HG03175 (cell line): ENCODE data around the gene ANXA3.
"Not testable (repeated sequence)": the region's sequence is repeated elsewhere in the genome, so short reads cannot be mapped to it uniquely, and the experiment has no call there.

Experiments used
- ATAC-seq: cut with Tn5 transposase; IDR thresholded peaks from one replicate; pipeline ENCODE4 v1.9.1; 2021; ENCODE audit warnings: mild to moderate bottlenecking, moderate library complexity; ENCODE audit not compliant: unreplicated experiment

Gene ANXA3, protein sequence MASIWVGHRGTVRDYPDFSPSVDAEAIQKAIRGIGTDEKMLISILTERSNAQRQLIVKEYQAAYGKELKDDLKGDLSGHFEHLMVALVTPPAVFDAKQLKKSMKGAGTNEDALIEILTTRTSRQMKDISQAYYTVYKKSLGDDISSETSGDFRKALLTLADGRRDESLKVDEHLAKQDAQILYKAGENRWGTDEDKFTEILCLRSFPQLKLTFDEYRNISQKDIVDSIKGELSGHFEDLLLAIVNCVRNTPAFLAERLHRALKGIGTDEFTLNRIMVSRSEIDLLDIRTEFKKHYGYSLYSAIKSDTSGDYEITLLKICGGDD

DNA sequence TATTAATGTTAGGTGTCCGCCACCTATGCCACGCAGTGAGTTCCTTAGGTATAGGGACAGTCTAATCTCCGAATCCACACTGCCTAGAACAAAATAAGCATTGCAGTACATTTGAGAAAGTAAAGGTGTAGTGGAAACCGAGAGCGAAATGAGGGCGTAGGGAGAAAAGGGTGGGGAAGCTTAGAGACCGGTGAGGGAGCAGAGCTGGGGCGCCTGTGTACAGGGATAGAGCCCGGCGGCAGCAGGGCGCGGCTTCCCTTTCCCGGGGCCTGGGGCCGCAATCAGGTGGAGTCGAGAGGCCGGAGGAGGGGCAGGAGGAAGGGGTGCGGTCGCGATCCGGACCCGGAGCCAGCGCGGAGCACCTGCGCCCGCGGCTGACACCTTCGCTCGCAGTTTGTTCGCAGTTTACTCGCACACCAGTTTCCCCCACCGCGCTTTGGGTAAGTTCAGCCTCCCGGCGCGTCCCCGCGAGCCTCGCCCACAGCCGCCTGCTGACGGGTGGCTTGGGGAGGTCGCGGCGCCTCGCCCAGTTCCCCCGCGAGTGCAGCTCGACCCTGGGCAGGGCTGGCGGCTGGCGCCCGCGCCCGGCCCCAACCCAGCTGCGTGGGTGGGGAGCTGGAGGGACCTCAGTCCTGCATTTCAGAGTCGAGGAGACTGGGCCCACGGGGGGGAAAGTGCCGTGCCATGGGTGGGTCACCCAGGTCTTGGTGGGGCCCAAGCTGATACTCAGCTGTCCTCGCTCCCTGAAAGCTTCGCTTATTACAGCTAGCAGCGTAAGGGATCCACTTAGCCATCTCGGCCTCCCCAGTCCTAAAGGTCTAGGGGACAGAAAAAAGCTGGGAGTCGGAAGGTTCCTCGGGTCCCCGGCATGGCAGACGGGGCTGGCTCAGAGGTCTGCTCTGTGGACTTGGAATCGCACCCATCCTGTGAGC is at the start of gene ANXA3:
ANXA3 (plus strand) TSS at position 351 of the 932 bp plus-strand sequence. CDS start 2,704 bp downstream, outside the sequence.
- ATAC-seq: peak; percentile 68

DNA sequence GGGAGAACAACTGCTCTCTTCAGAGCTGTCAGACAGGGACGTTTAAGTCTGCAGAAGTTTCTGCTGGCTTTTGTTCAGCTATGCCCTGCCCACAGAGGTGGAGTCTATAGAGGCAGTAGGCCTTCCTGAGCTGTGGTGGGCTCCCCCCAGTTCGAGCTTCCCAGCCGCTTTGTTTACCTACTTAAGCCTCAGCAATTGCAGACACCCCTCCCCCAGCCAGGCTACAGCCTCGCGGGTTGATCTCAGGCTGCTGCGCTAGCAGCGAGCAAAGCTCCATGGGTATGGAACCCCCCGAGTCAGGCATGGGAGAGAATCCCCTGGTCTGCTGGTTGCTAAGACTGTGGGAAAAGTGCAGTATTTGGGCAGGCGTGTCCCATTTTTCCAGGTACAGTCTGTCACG is 45.3 kb upstream of the ANXA3 start:
- ATAC-seq: not testable (repeated sequence)

DNA sequence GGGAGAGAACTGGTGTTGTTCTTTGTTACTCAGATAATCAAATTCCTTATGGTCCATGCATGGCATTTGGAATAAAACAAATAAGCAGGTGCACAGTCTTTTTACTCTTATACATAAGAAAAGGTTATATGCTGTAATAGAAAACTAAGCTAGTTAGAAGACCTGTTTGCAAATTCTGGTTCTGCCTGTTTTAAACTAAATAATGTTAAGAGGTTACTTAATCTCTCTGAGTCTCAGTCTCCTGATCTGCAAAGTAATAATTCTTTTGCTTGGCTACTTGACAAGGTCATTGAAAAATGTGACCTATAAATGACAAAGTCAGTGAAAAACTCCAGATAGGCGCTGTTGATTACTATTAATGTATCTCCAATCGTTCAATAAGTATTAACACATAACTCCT is 42.5 kb upstream of the ANXA3 start:
- ATAC-seq: no peak

DNA sequence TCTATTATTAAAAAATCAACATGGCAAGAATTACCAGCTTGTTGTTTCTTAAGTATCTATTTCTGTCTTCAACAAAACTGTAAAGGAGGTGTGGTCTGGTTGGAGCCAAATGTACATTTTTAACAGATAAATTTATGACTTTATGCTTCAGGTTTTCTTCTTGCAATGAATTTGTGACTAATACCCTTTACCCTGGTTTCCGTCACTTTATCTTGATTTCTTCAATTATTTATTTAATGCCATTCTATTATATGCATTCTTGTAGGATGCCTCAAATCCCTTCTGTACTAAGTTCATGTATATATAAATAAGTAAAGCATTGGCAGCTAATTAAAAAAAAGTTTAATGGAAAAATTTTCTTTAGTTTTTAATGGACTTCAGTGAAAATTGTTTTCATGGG is 41.5 kb upstream of the ANXA3 start:
- ATAC-seq: no peak

DNA sequence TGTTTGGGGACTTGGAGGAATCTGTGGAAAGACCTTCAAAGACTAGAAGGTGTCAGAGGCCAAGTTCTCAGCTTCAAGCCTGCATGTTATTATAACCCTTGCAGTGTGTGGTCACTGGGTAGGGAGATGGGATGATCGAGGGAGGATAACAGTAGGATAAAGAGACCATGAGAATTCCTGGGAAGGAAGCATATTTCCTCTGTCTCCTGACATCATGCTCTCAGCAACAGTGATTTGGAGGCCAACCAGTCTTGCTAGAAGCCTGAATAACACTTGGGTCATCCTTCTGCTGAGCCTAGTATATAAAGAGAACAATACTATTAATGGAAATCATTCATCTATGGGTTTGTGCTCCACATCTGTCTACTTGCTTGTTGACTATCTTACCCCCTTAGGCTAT is 40.9 kb upstream of the ANXA3 start:
- no peak for ATAC-seq

DNA sequence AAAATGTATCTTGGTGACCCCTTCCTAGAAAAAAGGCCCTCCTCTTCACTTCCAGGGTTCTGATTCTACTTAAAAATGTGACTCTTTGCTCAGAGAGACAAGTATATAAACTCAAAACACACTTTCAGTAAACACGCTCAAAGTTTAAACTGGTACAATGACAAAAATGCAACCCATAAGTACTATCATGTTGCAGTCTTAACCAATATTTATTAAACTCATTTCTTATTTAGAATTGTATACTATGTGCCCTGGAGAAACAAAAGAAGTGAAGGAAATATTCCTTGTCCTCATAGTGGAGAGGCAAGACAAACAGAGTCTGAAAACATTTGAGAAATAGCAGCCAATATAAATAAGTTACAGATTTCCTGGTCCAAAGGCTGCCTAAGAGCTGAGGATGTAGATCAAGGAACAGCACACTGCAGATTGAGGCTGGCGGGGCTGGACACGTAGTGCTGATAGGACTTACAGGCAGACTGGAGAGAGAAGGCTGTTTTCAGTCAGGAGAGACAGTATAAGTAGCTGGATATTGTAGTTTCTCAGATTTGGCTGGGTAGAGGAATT is 39.1 kb upstream of the ANXA3 start:
- no peak for ATAC-seq

DNA sequence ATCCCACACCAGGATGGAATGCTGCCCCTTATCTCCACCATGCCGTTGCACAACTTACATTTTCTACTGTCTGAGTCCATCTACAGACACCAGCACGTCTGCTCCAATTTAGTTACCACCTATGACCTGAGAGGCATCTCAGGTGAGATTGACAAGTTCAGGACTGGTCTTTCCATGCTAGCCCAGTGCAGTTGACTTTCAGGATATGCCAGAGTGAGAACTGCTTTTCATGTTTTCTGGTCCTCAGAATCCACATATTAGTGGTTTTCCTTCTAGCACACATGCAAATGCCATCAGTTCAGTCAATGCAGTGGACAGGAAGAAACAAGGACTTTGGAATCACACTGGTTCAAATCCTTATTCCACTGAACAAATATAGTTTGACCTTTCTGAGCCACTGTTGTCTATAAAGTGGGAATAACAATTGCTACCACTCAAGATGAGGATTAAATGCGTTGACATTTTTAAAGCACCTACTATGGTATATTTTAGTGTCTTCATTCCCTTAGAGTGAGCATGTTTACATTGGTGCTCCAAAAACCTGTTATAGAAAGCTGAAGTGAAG is 38.1 kb upstream of the ANXA3 start:
- ATAC-seq: no peak

DNA sequence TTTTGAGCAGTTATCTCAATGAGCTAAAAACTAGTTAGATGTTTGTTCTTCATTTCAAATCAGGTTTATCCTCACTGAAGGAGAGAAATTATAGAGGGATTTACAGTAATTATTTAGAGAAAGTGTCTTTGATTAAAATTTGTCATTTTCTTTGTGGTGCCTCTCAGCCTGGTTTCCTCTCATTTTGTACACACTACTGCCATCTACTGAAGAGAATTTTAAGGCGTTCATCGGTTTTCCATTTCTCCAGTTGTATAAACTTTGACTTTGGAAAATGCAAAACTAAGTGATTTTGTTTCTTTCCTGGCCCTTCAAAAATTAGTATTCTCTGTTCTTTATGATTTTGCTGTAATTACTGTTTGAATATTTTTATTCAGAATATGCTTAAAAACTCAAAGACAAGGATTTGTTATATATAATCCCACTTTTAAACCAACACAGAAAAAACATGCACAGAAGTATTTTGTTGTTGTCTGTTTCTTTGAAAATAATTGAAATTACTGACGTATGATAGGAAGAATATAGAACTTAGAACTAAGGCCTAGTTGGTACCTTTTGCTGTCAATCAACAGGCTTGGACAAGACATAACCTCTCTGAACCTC is 34.4 kb upstream of the ANXA3 start:
- no peak for ATAC-seq

DNA sequence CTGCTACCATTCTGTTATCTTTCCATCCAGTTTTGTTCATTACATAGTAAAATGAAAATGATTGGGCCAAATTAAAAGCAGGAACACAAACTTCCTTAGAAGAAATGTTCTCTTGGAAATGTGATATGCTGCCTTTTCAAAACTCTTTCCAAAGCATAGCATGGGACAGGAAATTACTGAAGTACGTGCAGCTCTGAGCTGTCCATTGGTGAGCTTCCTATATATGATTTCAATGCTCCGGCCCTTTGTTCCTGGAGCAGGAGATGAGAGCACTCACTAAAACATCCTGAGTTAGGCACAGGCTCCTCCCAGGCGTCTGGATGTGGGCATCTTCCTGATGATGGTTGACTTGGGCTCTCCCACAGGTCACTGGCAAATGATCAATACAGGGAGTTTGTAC is 33.0 kb upstream of the ANXA3 start:
- ATAC-seq: no peak

DNA sequence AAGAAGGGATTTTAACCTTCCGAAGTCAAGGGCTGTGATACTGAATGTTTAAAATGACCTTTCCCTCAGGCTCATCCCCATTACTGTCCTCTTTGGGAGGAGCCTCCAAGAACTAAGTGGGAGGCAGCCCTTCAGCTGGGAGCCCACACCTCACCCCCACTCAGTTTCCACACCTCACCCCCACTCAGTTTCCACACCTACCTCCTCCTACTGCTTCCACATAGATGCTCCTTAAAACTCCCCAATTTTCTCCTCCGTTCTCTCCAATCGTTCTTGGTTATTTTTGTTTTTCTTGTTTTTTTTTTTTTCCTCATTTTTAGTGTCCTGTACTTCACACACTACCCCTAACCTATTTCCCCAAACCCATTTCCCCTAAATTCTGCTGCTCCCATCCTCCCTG is 31.6 kb upstream of the ANXA3 start:
- ATAC-seq: no peak

DNA sequence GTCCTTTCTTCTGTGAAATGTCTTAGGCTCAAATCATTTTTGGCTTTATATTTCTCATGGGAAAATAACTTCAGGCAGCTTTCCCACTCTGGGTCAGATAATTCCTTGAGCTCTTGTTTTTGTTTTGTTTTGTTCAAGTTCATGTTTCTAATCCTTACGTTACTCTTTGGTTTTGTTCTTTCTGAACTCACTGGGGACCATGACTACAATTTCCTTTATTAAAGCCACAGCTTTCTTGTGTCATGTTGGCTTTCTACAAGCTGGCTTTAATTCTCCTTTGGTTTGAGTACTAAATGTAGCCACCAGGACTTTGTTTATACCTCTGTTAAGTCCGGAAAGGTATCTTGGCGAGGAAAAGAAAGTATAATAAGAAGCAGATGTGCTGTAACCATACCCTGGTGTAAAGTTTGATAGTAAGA is 30.8 kb upstream of the ANXA3 start:
- no peak for ATAC-seq

DNA sequence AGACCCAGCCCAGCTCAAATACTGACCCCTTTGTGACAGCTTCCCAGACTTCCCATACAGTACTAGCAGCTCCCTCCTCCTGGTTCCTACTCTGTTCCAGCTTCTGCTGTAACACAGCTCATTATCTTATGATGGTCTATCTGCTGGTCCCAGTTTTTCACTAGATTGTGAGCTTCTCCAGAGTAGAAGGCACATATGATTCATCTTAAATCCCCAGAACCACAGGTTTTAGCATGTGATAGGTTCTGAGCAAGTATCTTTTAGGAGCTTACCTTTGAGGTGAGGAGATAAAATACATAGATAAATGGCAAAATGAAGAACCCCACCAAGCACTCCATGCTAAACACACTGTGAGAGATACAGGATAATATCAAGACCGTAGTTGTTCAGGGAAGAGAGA is 27.6 kb upstream of the ANXA3 start:
- no peak for ATAC-seq

DNA sequence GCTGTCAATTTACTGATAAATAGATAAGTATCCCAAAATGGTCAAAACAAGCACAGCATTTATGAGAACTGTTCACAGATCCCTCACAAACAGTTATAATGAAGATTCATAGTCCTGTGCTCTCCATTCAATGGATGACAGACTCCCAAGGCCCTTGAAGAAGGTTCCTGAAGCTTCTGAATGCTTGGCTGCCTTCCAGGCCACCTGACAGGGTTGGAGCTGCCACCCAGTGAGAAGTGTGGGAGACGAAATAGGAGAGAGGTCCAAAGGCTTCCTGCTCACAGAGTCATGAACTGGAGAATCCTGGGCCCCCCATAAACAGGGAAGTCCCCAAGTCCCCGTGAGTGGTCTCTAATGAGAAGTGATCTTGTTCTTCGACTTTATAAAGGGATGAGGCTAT is 26.0 kb upstream of the ANXA3 start:
- ATAC-seq: no peak

DNA sequence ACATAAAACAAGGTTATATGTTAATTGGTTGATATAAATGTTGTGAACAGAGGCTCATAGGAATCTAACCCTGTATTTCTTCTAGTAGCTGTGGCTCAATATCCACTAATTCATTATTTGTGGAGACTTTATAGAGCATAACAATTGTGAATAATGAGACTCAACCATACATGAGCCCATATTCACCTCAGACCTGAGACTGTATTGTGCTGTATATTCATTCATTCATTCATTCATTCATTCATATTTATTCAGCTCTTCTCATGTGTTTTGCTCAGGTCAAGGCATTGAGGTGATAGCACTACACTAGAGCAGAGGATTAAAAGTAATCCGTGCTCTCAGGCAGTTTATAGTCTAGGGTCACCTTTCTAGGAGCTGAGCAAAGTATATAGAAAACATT is 24.5 kb upstream of the ANXA3 start:
- no peak for ATAC-seq

DNA sequence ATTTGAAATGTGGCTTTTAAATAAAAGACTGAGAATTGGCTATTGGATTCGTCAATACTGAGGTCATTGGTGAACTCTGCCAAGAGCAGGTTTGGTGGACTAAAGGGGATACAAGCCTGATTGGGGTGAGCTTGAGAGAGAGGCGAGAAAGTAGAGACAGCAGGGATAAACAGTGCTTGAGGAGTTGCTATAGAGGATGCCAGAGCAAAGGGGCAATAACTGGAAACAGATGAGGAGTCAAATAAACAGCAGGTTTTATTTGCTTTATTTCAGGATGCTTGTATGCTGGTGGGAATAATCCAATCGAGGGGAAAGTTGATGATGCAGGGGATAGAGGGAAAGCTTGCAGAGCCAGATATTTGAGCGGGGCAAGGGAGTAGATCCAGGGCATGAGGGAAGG is 24.0 kb upstream of the ANXA3 start:
- no peak for ATAC-seq

DNA sequence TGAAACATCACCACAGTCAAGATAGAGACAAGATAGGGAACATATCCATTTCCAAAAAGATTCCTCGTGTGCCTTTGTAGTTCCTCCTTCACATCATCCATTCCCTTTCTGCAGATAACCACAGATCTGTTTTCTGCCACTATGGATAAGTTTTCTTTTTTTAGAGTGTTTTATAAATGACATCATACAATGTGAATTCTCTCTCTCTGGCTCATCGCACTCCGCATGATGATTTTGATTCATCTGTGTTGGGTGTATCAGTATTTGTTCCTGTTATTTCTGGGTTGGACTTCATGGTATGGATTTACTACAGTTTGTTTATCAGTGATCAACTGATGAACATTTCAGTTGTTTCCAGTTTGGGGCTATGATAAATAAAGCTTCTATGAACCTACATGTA is 23.2 kb upstream of the ANXA3 start:
- no peak for ATAC-seq

DNA sequence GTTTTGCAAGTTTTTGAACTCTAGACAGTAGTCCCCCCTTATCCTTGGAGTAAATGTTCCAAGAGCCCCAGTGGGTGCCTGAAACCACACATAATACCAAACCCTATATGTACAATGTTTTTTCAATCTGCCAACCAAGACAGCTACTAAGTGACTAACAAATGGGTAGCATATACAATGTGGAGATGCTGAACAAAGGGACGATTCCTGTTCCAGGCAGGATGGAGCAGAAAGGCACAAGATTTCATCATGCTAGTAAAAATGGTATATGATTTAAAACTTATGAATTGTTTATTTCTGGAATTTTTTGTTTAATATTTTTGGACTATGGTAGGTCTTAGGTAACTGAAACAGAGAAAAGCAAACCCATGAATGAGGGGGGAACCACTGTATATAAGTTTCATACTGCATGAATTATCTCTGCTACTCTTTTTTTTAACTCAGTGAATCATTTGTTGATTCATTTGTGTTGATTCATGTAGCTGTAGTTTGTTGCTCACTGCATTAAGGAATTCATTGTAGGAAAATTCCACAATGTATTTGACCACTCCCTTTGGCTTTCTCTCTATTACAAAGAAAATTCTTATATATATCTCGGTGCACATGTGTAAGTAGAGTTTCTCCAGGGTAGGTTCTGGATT is 21.9 kb upstream of the ANXA3 start:
- ATAC-seq: no peak

DNA sequence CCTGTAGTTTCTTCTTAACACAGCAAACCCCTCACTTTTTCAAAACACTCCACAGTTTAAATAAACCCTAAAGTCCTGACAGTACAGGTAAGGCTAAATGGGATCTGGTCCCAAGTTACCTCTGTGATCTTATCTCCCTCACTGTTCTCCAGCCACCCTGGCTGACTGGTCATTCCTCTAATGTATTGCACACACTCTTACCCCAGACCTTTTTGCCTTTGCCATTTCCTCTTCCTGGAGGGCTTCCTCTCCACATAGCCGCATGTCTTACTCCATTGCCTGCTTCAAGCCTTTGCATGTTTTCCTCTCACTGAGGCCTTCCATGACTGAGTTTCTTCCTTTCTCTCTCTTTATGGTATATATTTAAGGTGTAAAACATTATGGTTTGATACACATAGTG is 19.5 kb upstream of the ANXA3 start:
- ATAC-seq: no peak

DNA sequence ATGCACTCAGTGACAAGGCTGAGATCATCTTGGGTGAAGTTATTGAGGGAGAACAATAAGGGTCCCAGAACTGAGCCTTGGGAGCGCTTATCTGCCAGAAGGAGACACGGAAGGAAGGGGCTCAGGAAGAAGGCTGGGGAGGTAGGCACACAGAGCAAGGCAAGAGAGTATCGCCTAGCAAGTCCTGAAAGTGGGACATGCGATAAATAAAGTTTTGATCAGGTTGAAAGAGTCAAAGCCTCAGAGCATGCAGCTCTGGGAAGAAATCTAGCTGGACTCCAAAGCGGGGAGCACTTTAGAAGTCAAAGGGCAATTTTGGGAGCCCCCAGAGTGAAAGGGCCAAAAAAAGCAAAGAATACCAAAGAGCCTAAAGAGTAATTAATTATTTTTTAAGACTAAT is 17.7 kb upstream of the ANXA3 start:
- no peak for ATAC-seq

DNA sequence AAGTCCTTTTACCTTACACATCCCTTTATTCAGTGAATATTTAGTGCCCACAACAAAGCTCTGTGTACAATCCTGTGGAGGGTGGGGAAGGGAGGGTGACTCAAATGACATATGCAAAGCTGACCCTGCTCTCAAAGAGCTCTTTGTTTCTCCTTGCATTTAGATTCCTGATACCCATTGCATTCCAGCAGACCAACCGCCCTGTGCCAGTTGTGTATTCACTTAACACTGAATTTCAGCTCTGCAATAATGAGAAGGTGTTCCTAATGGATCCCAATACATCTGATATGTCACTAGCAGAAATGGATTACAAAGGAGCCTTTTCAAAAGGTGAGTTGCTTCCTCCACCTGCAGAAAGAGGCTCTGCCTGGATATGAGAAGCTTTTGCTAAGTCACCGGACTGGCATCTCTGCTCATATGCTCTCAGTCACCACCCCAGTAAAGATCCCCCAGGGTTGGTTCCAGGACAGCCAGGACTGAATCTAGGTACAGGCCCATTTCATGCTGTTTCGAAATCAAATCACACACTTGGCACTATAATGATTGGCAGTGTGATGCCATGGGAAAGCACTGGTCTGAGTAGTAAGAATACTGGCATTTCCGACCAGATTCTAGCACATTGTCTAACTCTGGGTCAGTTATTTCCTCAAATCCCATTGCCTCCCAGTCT is 17.1 kb upstream of the ANXA3 start:
- no peak for ATAC-seq
